WTC11 (cell line): ENCODE results near the gene CEP120.

Source experiments
- AR ChIP-seq: fragments of 250-450 bp; sonication (Bioruptor Pico); IDR thresholded peaks from 2 replicates; pipeline ENCODE4 v1.9.0; 2021; ENCODE audit warnings: mild to moderate bottlenecking
- CTCF ChIP-seq: fragments of 200-600 bp; IDR thresholded peaks from 2 replicates; pipeline ENCODE4 v1.8.0; 2022; ENCODE audit warnings: antibody characterized with exemption
- KAT7 ChIP-seq: sonication (generic); formaldehyde crosslinking; IDR thresholded peaks from 2 replicates; pipeline ENCODE4 v1.8.1; 2023; ENCODE audit warnings: missing genetic modification reagents, mild to moderate bottlenecking, borderline replicate concordance
- PRRX2 ChIP-seq: fragments of 250-450 bp; sonication (Bioruptor Pico); IDR thresholded peaks from 2 replicates; pipeline ENCODE4 v1.8.0; 2021; ENCODE audit warnings: mild to moderate bottlenecking

GRCh38 chr5:123304777-123305316 lies 118.4 kb downstream of the CEP120 start:
- TF ChIP-seq KAT7 (no peak), CTCF (no peak), PRRX2 (no peak), AR (CRISPR knock-in tag) (no peak)
